ENCODE measurements around the gene PTBP3.

DNA sequence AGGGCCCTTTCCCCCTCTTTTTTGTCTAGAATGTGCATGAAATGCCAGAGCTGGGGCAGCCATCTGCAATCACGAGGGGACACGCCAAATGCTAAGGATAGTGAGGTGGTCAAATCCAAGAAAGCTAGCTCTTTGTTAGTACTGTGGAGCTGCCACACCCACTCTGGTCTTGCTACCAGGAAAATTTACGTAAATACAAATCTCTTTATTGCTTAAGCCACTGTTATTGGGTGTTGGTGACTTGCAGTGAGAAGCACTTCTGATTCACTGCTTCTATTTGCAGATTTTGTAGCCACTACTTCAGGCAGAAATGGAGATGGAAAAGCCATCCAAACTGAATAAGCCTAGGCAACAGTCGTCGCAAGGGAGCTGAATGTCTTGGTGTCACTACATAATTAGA is 132.7 kb downstream of the PTBP3 start:
- TF ChIP-seq GATA2 (IDR thresholded peaks at IDR 0.05; ENCODE audit: low read depth, low read length) (no peak), GATA3 (IDR thresholded peaks at IDR 0.05; ENCODE audit: low read depth, low read length) (no peak)

All from SH-SY5Y (cell line).